K562 (cell line): ENCODE data around the gene CCDC187. TPM values are rescaled to one million over a fixed set of nuclear protein-coding genes. Genes with fewer than 3 reads are reported as not detected.

ENCODE experiments used
- CBX8 ChIP-seq: fragments of 200-600 bp; sonication (generic); IDR thresholded peaks from 2 replicates; pipeline ENCODE4 v1.6.1; 2012; ENCODE audit warnings: borderline replicate concordance, mixed run types, low read depth, mild to moderate bottlenecking, moderate library complexity, mixed read lengths, low read length, control low read depth, inconsistent platforms; ENCODE audit not compliant: poor library complexity, severe bottlenecking; ENCODE audit errors: extremely low read depth
- DDX20 ChIP-seq: fragments of 450-650 bp; IDR thresholded peaks from 2 replicates; pipeline ENCODE4 v1.6.1; 2016; ENCODE audit warnings: missing genetic modification characterization, low read depth, mild to moderate bottlenecking, missing compliant biosample characterization, moderate library complexity
- DEAF1 ChIP-seq: fragments of 450-650 bp; formaldehyde crosslinking; IDR thresholded peaks from 2 replicates; pipeline ENCODE4 v1.4.0; 2020; ENCODE audit warnings: mild to moderate bottlenecking, moderate library complexity
- DNMT1 ChIP-seq: fragments of 450-650 bp; IDR thresholded peaks from 2 replicates; pipeline ENCODE4 v1.6.1; 2016; ENCODE audit warnings: antibody characterized with exemption, mild to moderate bottlenecking
- HNRNPL ChIP-seq: fragments of 200-400 bp; formaldehyde crosslinking; IDR thresholded peaks from 2 replicates; pipeline ENCODE4 v1.6.1; 2017; ENCODE audit warnings: low read depth, mild to moderate bottlenecking, low read length
- IFI16 ChIP-seq: fragments of 250-450 bp; sonication (Bioruptor Pico); IDR thresholded peaks from 2 replicates; pipeline ENCODE4 v2.1.2; 2022; ENCODE audit warnings: mild to moderate bottlenecking, inconsistent platforms
- JUN ChIP-seq, 2 experiments: sonication (generic) in 1 of 2; formaldehyde crosslinking in 1 of 2; IDR thresholded peaks; 2 replicates each; pipeline versions ENCODE4 v1.6.1 to v1.8.0; 2012 to 2022; ENCODE audit warnings: borderline replicate concordance in 2 of 2, mild to moderate bottlenecking in 2 of 2, improper control_type of control experiment in 1 of 2, low read depth in 1 of 2, low read length in 1 of 2, missing genetic modification reagents in 1 of 2
- KDM1A ChIP-seq, 2 experiments: fragments of 450-650 bp; IDR thresholded peaks; 2 replicates each; pipeline ENCODE4 v1.6.1; 2016; ENCODE audit warnings: mild to moderate bottlenecking in 2 of 2
- MCM3 ChIP-seq: fragments of 450-650 bp; IDR thresholded peaks from 2 replicates; pipeline ENCODE4 v1.6.1; 2016
- NFATC3 ChIP-seq: fragments of 450-650 bp; IDR thresholded peaks from 2 replicates; pipeline ENCODE4 v1.6.1; 2017; ENCODE audit warnings: mild to moderate bottlenecking
- NFE2 ChIP-seq: IDR thresholded peaks from 2 replicates; pipeline ENCODE4 v1.6.1; 2014; ENCODE audit warnings: antibody characterized with exemption, low read depth
- PHF20 ChIP-seq: fragments of 450-650 bp; IDR thresholded peaks from 2 replicates; pipeline ENCODE4 v1.6.1; 2018; ENCODE audit not compliant: partially characterized antibody
- RAD51 ChIP-seq: fragments of 450-650 bp; IDR thresholded peaks from 2 replicates; pipeline ENCODE4 v1.7.1; 2016; ENCODE audit warnings: low read depth, mild to moderate bottlenecking, borderline replicate concordance
- RBBP5 ChIP-seq: fragments of 200-600 bp; sonication (generic); IDR thresholded peaks from 2 replicates; pipeline ENCODE4 v1.6.1; 2012; ENCODE audit warnings: borderline replicate concordance, mild to moderate bottlenecking, low read length, control low read depth, inconsistent platforms; ENCODE audit not compliant: insufficient read depth, poor library complexity, severe bottlenecking
- SIRT6 ChIP-seq: IDR thresholded peaks from one replicate; pipeline ENCODE4 v1.6.1; 2012; ENCODE audit warnings: low read depth, mild to moderate bottlenecking, control low read depth, inconsistent platforms, low read length, moderate library complexity
- SLC30A9 ChIP-seq: fragments of 250-450 bp; sonication (Bioruptor Pico); IDR thresholded peaks from 2 replicates; pipeline ENCODE4 v1.8.0; 2022; ENCODE audit warnings: mild to moderate bottlenecking, moderate library complexity
- STAT6 ChIP-seq: sonication (generic); formaldehyde crosslinking; IDR thresholded peaks from 2 replicates; pipeline ENCODE4 v1.8.1; 2023; ENCODE audit warnings: mild to moderate bottlenecking, missing genetic modification reagents
- TFE3 ChIP-seq: fragments of 450-650 bp; formaldehyde crosslinking; IDR thresholded peaks from 2 replicates; pipeline ENCODE4 v1.4.0; 2020; ENCODE audit warnings: mild to moderate bottlenecking, mixed read lengths
- THRAP3 ChIP-seq: fragments of 450-650 bp; IDR thresholded peaks from 2 replicates; pipeline ENCODE4 v1.6.1; 2016; ENCODE audit warnings: mild to moderate bottlenecking, inconsistent platforms, borderline replicate concordance
- ZFP91 ChIP-seq: sonication (generic); formaldehyde crosslinking; IDR thresholded peaks from 2 replicates; pipeline ENCODE4 v1.8.0; 2022; ENCODE audit warnings: mild to moderate bottlenecking, missing genetic modification reagents
- ZNF75A ChIP-seq: fragments of 450-650 bp; formaldehyde crosslinking; IDR thresholded peaks from 2 replicates; pipeline ENCODE4 v1.4.0; 2020; ENCODE audit warnings: mild to moderate bottlenecking
- polyA plus RNA-seq, 8 experiments: library from polyadenylated mRNA; depleted of rRNA in 4 of 8; stranded (reverse) in 5 of 8; unstranded in 3 of 8; fragments of >200 nt; fragmentation: Nextera tagmentation in 2 of 8; fragmentation: Illumina TruSeq in 1 of 8; extraction: Ambion mirVana in 2 of 8; extraction: Trizol in 1 of 8; gene quantifications; 2 replicates each; pipeline versions ENCODE4 v1.2.1 to v1.2.3, GENCODE V29; 2011 to 2014; ENCODE audit warnings: inconsistent platforms in 1 of 8, missing spikeins in 1 of 8
- total RNA-seq, 7 experiments: library from RNA; depleted of rRNA in 6 of 7; stranded (reverse); fragments of >200 nt in 6 of 7; fragmentation: Illumina TruSeq in 2 of 7; extraction: Trizol in 2 of 7; gene quantifications; 2 replicates each; pipeline versions ENCODE4 v1.2.1 to v1.2.3, GENCODE V29; 2011 to 2021; ENCODE audit warnings: low replicate concordance in 1 of 7

Gene CCDC187
- total and polyA plus RNA-seq, 9 of the 15 experiments (the other 6 are each of a cell fraction or from before 2014, with no cell fraction given): not detected

- TF ChIP-seq KDM1A (IDR thresholded peaks at IDR 0.05) (no peak; a peak in 1 of 4 replicates), TFE3 (no peak), NFATC3 (no peak), DNMT1 (no peak), HNRNPL (no peak), RBBP5 (no peak), NFE2 (no peak), JUN (IDR thresholded peaks at IDR 0.05; ENCODE audit: borderline replicate concordance, low read depth, low read length) (no peak), JUN (CRISPR knock-in tag; IDR thresholded peaks at IDR 0.05; ENCODE audit: borderline replicate concordance) (no peak), CBX8 (no peak), RAD51 (no peak), MCM3 (no peak), IFI16 (CRISPR knock-in tag) (no peak), THRAP3 (peak; percentile 95; the same call in 1 of the 2 replicates), DEAF1 (CRISPR knock-in tag) (no peak), SIRT6 (no peak), DDX20 (tag) (no peak), SLC30A9 (CRISPR knock-in tag) (no peak), PHF20 (peak; percentile 92), ZFP91 (CRISPR knock-in tag) (0 out of 2 replicates have a peak, but pooled peaks have one; percentile 78), STAT6 (CRISPR knock-in tag) (no peak), ZNF75A (CRISPR knock-in tag) (no peak)
These were observed 3.4 kb upstream of the CCDC187 start (continued) for GRCh38 chr9:136307215-136307750.
